Measurements from ENCODE around the gene UST.
"Not testable (repeated sequence)": the region's sequence is repeated elsewhere in the genome, so short reads cannot be mapped to it uniquely, and the experiment has no call there.

Gene UST

GRCh38 chr6:148857798-148858390, 111.1 kb downstream of the UST start:
- H3K4me2 ChIP-seq (ENCODE audit: low read length) = no peak overlapping the region
- no peak overlapping the region for H3K4me3 ChIP-seq (ENCODE audit: low read depth, low read length)
- no peak overlapping the region for H2AFZ ChIP-seq
- H3K27me3 ChIP-seq (ENCODE audit: control insufficient read depth, insufficient read depth, low read length) = no peaks in the 10 kb centered on the region
- peaks cover 13% of the 10 kb centered on the region for H3K79me2 ChIP-seq
- H3K36me3 ChIP-seq (ENCODE audit: control insufficient read depth, insufficient read depth, low read length) = no peaks in the 10 kb centered on the region
- TF ChIP-seq CTCF (IDR thresholded peaks at IDR 0.05) = no peak
- no peaks in the 10 kb centered on the region for H3K9me3 ChIP-seq (ENCODE audit: control insufficient read depth, low read length)
- no peak overlapping the region for H3K9ac ChIP-seq
- H3K27ac ChIP-seq = no peak overlapping the region
- H3K4me1 ChIP-seq = no peaks in the 10 kb centered on the region

- H3K4me1 ChIP-seq; H3K79me2 ChIP-seq; H3K27ac ChIP-seq; H3K4me3 ChIP-seq (ENCODE audit: low read depth, low read length); H2AFZ ChIP-seq; H3K27me3 ChIP-seq (ENCODE audit: control insufficient read depth, insufficient read depth, low read length); H3K9ac ChIP-seq; H3K36me3 ChIP-seq (ENCODE audit: control insufficient read depth, insufficient read depth, low read length); H3K9me3 ChIP-seq (ENCODE audit: control insufficient read depth, low read length); H3K4me2 ChIP-seq (ENCODE audit: low read length): not testable (repeated sequence)
Observed at GRCh38 chr6:148864132-148864531, 117.3 kb downstream of the UST start.

GRCh38 chr6:148864941-148865340, 118.1 kb downstream of the UST start:
- H3K79me2 ChIP-seq = peaks cover 2% of the 10 kb centered on the region
- H3K9me3 ChIP-seq (ENCODE audit: control insufficient read depth, low read length) = no peaks in the 10 kb centered on the region
- H3K27me3 ChIP-seq (ENCODE audit: control insufficient read depth, insufficient read depth, low read length) = no peaks in the 10 kb centered on the region
- TF ChIP-seq CTCF (IDR thresholded peaks at IDR 0.05) = no peak
- no peak overlapping the region for H3K27ac ChIP-seq
- H3K4me3 ChIP-seq (ENCODE audit: low read depth, low read length) = no peak overlapping the region
- no peaks in the 10 kb centered on the region for H3K36me3 ChIP-seq (ENCODE audit: control insufficient read depth, insufficient read depth, low read length)
- no peak overlapping the region for H3K4me2 ChIP-seq (ENCODE audit: low read length)
- no peaks in the 10 kb centered on the region for H3K4me1 ChIP-seq
- no peak overlapping the region for H2AFZ ChIP-seq
- no peak overlapping the region for H3K9ac ChIP-seq

- Histone ChIP-seq H2AFZ (no peak overlapping the region), H3K4me1 (no peaks in the 10 kb centered on the region), H3K79me2 (peaks cover 2% of the 10 kb centered on the region), H3K27ac (no peak overlapping the region), H3K9me3 (ENCODE audit: control insufficient read depth, low read length) (no peaks in the 10 kb centered on the region), H3K4me3 (ENCODE audit: low read depth, low read length) (no peak overlapping the region), H3K9ac (no peak overlapping the region), H3K27me3 (ENCODE audit: control insufficient read depth, insufficient read depth, low read length) (no peaks in the 10 kb centered on the region), H3K36me3 (ENCODE audit: control insufficient read depth, insufficient read depth, low read length) (no peaks in the 10 kb centered on the region), H3K4me2 (ENCODE audit: low read length) (no peak overlapping the region)
- no peak for TF ChIP-seq CTCF (IDR thresholded peaks at IDR 0.05)
Observed at GRCh38 chr6:148866657-148867268, 119.9 kb downstream of the UST start.

- H2AFZ ChIP-seq = no peak overlapping the region
- H3K36me3 ChIP-seq (ENCODE audit: control insufficient read depth, insufficient read depth, low read length) = no peaks in the 10 kb centered on the region
- TF ChIP-seq CTCF (IDR thresholded peaks at IDR 0.05) = no peak
- no peak overlapping the region for H3K4me3 ChIP-seq (ENCODE audit: low read depth, low read length)
- no peaks in the 10 kb centered on the region for H3K27me3 ChIP-seq (ENCODE audit: control insufficient read depth, insufficient read depth, low read length)
- no peak overlapping the region for H3K27ac ChIP-seq
- H3K79me2 ChIP-seq = peaks cover 2% of the 10 kb centered on the region
- no peak overlapping the region for H3K4me2 ChIP-seq (ENCODE audit: low read length)
- H3K4me1 ChIP-seq = no peaks in the 10 kb centered on the region
- H3K9me3 ChIP-seq (ENCODE audit: control insufficient read depth, low read length) = no peaks in the 10 kb centered on the region
- H3K9ac ChIP-seq = no peak overlapping the region
Observed at GRCh38 chr6:148867862-148868261, 121.0 kb downstream of the UST start.

Measured in parathyroid adenoma (tissue), 2 donors.